GM20000 (cell line): Measurements from ENCODE around the gene COL13A1.

Experiments
- DNase-seq: peaks from one replicate; pipeline ENCODE4 v3.0.0; 2012; ENCODE audit warnings: low spot score
- TF ChIP-seq, protein P1 (sequence below): IDR thresholded peaks from 2 replicates; pipeline ENCODE4 v1.5.1; 2012; ENCODE audit warnings: mild to moderate bottlenecking, control low read depth; ENCODE audit errors: extremely low read depth, missing control alignments

The COL13A1 gene

GRCh38 chr10:69914398-69915214 lies 112.9 kb downstream of the COL13A1 start:
- DNase-seq = peak; percentile 72
- TF ChIP-seq, protein P1, sequence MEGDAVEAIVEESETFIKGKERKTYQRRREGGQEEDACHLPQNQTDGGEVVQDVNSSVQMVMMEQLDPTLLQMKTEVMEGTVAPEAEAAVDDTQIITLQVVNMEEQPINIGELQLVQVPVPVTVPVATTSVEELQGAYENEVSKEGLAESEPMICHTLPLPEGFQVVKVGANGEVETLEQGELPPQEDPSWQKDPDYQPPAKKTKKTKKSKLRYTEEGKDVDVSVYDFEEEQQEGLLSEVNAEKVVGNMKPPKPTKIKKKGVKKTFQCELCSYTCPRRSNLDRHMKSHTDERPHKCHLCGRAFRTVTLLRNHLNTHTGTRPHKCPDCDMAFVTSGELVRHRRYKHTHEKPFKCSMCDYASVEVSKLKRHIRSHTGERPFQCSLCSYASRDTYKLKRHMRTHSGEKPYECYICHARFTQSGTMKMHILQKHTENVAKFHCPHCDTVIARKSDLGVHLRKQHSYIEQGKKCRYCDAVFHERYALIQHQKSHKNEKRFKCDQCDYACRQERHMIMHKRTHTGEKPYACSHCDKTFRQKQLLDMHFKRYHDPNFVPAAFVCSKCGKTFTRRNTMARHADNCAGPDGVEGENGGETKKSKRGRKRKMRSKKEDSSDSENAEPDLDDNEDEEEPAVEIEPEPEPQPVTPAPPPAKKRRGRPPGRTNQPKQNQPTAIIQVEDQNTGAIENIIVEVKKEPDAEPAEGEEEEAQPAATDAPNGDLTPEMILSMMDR = peak; percentile 89

DNA sequence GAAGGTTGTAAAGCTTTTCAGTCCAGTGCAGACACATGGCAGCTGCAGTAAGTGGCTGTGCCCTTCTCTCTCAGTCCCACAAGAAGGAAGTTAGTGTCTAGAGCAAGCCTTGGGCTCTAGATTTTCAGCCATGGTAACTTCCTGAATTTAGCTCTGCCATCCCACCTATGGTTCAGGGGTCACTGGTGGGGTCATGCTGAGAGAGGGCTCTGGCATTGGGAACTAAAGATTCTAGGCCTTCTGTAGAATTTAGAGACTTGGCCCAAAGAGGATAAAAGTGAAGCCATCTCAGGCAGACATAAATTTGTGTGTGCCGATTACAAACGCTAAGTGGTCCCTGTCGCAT lies 113.5 kb downstream of the COL13A1 start:
- DNase-seq = no peak
- TF ChIP-seq, protein P1 = no peak

- no peak for DNase-seq
- TF ChIP-seq, protein P1 = no peak
Measured at GRCh38 chr10:69916118-69916517, 114.4 kb downstream of the COL13A1 start.

DNA sequence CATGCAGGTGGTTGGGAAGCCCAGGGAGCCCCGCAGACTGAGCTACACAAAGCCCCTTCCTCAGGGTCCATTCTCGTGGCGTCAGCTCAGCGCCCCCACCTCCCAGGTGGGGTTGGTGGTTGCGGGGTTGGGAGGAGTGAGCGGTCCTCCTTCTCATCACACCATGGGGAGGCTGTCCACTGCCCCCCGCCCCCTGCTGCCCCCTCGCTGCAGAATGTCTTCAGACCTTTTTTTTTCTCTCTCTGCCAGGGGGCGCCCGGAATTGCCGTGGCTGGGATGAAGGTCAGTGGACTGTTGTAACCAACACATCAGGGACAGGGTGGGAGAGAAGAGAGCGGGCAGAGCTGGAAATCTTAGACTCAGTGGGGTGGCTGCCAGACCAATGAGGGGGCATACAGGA lies 116.3 kb downstream of the COL13A1 start:
- no peak for DNase-seq
- TF ChIP-seq, protein P1 = no peak

DNA sequence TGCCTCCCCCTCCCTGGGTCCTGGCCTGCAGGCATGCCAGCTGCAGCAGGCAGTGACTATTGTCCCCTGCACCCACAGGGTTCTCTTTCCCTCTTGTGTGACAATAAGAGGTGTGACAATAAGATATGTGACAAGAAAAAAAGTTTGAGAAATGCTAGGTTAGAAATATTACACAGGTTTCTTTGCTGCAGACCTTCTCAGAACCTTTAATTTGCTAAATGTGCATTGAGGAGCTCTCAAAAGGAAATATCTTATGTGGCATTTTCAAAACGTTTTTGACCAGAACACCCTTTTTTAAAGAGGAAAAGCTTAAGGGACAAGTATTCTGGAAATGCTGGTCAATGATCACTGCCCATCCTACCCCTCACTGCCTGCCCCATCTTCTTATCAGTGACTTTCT lies 117.5 kb downstream of the COL13A1 start:
- DNase-seq = no peak
- TF ChIP-seq, protein P1 = no peak

GRCh38 chr10:69925111-69925510 lies 123.4 kb downstream of the COL13A1 start:
- TF ChIP-seq, protein P1 = no peak
- DNase-seq = no peak

DNA sequence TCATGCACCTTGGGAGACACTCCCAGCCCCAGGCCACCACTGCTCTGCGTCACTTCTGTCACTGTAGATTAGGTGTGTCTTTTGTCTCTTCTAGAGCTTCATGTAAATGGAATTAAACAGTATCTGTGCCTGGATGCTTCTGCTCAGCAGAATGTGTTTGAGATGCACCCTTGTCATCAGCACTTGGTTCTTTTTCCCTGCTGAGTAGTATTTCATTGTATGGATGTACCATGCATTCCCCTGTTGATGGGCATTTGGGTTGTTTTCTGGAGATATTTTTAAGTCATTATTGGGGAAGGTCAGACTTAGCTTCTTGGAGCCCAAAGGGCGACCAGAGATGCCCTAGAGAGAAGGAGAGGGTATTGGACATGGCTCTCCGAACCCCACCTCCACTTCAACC lies 126.6 kb downstream of the COL13A1 start:
- TF ChIP-seq, protein P1 = no peak
- DNase-seq = no peak
